Measurements from ENCODE around the gene LRCH1.
A peak's percentile ranks its signal among the peaks of the same experiment; 100 is the strongest.
"Not testable (repeated sequence)": the region's sequence is repeated elsewhere in the genome, so short reads cannot be mapped to it uniquely, and the experiment has no call there.

Gene LRCH1

GRCh38 chr13:46761174-46761573, 208.2 kb downstream of the LRCH1 start:
- no peak for DNase-seq

- no peak for DNase-seq
Observed at GRCh38 chr13:46761866-46762265, 208.9 kb downstream of the LRCH1 start.

- not testable (repeated sequence) for DNase-seq
Observed at GRCh38 chr13:46769925-46770324, 217.0 kb downstream of the LRCH1 start.

GRCh38 chr13:46771693-46772092, 218.7 kb downstream of the LRCH1 start:
- no peak for DNase-seq

- no peak for DNase-seq
Observed at GRCh38 chr13:46773541-46773940, 220.6 kb downstream of the LRCH1 start.

GRCh38 chr13:46775385-46776107, 222.6 kb downstream of the LRCH1 start:
- no peak for DNase-seq

- no peak for DNase-seq
Observed at GRCh38 chr13:46778095-46778494, 225.1 kb downstream of the LRCH1 start.

- no peak for DNase-seq
Observed at GRCh38 chr13:46778890-46779289, 225.9 kb downstream of the LRCH1 start.

GRCh38 chr13:46782066-46782465, 229.1 kb downstream of the LRCH1 start:
- no peak for DNase-seq

GRCh38 chr13:46782691-46783090, 229.7 kb downstream of the LRCH1 start:
- DNase-seq: no peak

GRCh38 chr13:46783504-46783903, 230.5 kb downstream of the LRCH1 start:
- no peak for DNase-seq

GRCh38 chr13:46795321-46795720, 242.4 kb downstream of the LRCH1 start:
- no peak for DNase-seq

GRCh38 chr13:46796129-46796514, 243.2 kb downstream of the LRCH1 start:
- DNase-seq: no peak

GRCh38 chr13:46796515-46797474, 243.8 kb downstream of the LRCH1 start, which contains the start of gene ESD:
ESD (minus strand) TSS chr13:46797161; CDS start chr13:46791413, 5,748 bp downstream.
- peak; percentile 51 to 81 for DNase-seq

- no peak for DNase-seq
Observed at GRCh38 chr13:46797501-46798237, 244.7 kb downstream of the LRCH1 start.

- no peak for DNase-seq
Observed at GRCh38 chr13:46799139-46799538, 246.2 kb downstream of the LRCH1 start.

GRCh38 chr13:46801858-46802257, 248.9 kb downstream of the LRCH1 start:
- no peak for DNase-seq
